ENCODE measurements around the gene KLK11.

KLK11 gene

DNA sequence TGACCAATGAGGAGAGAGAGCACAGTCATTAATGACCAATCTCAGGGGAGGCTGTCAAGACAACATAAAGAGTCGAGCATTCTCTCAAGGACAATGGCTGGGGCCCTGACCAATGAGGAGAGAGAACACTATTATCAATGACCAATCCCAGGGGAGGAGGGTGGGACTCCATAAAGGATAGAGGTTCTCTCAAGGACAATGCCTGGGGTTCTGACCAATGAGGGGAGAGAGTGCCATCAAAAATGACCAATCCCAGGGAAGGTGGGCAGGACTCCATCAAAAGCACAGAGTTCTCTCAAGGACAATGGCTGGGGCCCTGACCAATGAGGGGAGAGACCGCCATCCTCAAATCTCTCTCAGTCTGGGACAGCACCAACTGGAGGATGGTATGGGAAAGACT, 3.3 kb upstream of the KLK11 start:
- no peak for DNase-seq (ENCODE audit: low read depth, low spot score)
- no CpG with 5 or more reads among the region's 2 CpGs for WGBS (ENCODE audit: insufficient coverage, insufficient read length)

DNA sequence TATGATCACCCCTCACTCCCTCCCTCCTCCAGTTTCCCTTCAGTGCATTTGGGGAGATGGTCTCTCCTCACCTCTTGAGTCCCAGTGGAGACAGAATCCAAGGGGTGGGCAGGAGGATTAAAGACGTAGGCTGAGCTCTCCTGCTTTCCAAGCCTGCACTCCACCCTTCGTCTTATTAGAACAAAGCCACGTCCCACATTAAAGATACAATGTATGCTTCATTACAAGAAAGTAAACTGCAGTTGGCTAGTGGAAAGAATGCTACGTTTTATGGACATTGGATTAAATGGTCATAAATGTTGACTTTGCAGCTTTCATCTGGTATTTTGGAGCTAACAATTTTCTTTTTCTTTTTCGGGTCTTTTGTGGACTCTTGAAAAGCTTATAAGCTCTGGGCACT, 1.5 kb upstream of the KLK11 start:
- Histone ChIP-seq H3K27ac (ENCODE audit: low read length) (no peak overlapping the region), H3K27me3 (ENCODE audit: control insufficient read depth, insufficient read depth, low read length) (no peaks in the 10 kb centered on the region), H3K4me1 (ENCODE audit: control insufficient read depth, insufficient read depth, low read length) (peaks cover 2% of the 10 kb centered on the region; the same call in 1 of the 2 replicates), H3K9me3 (ENCODE audit: control insufficient read depth, insufficient read depth, low read length) (no peaks in the 10 kb centered on the region), H3K4me3 (ENCODE audit: low read length) (no peak overlapping the region), H3K36me3 (ENCODE audit: control insufficient read depth, insufficient read depth, low read length) (no peaks in the 10 kb centered on the region)
- WGBS (ENCODE audit: insufficient coverage, insufficient read length) = no CpG with 5 or more reads among the region's 5 CpGs
- DNase-seq (ENCODE audit: low read depth, low spot score) = no peak

More for the DNA sequence above, 3.3 kb upstream of the KLK11 start:
- Histone ChIP-seq H3K27ac (ENCODE audit: low read length) (no peak overlapping the region), H3K4me1 (ENCODE audit: control insufficient read depth, insufficient read depth, low read length) (peaks cover 2% of the 10 kb centered on the region; the same call in 1 of the 2 replicates), H3K36me3 (ENCODE audit: control insufficient read depth, insufficient read depth, low read length) (no peaks in the 10 kb centered on the region), H3K4me3 (ENCODE audit: low read length) (no peak overlapping the region), H3K27me3 (ENCODE audit: control insufficient read depth, insufficient read depth, low read length) (no peaks in the 10 kb centered on the region), H3K9me3 (ENCODE audit: control insufficient read depth, insufficient read depth, low read length) (no peaks in the 10 kb centered on the region)

DNA sequence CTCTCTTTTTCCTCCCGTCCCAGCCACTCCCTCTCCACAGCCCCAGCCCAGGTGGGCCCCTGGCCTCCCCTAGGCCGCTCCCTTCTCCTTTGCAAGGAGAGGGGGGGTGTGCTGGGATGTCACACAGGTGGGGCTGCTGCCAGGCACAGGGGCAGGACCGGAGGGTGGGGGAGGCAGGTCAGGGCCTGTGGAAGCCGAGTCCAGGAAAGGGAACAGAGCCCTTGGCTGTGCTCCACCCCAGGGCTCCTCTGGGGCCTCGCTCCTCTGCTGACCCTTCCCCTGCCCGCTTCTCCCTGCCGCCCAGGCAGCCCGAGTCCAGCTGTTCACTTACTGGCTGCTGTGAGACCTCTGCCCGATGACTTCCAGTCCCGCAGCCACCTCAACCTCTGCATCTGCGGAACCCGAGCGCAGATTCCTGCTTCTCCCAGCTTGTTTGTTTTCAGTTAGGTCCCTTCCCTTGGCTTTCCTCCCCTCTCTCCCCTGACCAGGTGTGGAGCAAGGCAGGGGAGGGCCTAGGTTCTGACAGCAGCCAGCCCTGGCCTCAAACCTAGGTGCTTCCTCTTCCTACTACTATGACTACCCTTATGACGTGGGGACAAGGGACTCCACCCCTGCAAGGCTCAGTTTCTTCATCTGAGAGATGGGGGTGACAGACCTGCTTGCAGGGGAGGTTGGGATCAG, 850 bp upstream of the KLK11 start:
- no peak for DNase-seq (ENCODE audit: low read depth, low spot score)
- no peaks in the 10 kb centered on the region for H3K36me3 ChIP-seq (ENCODE audit: control insufficient read depth, insufficient read depth, low read length)
- H3K27me3 ChIP-seq (ENCODE audit: control insufficient read depth, insufficient read depth, low read length) = no peaks in the 10 kb centered on the region
- no peak overlapping the region; the same call in 1 of the 2 replicates for H3K4me3 ChIP-seq (ENCODE audit: low read length)
- H3K4me1 ChIP-seq (ENCODE audit: control insufficient read depth, insufficient read depth, low read length) = peaks cover 2% of the 10 kb centered on the region; the same call in 1 of the 2 replicates
- no CpG with 5 or more reads among the region's 14 CpGs for WGBS (ENCODE audit: insufficient coverage, insufficient read length)
- H3K27ac ChIP-seq (ENCODE audit: low read length) = no peak overlapping the region
- H3K9me3 ChIP-seq (ENCODE audit: control insufficient read depth, insufficient read depth, low read length) = no peaks in the 10 kb centered on the region

DNA sequence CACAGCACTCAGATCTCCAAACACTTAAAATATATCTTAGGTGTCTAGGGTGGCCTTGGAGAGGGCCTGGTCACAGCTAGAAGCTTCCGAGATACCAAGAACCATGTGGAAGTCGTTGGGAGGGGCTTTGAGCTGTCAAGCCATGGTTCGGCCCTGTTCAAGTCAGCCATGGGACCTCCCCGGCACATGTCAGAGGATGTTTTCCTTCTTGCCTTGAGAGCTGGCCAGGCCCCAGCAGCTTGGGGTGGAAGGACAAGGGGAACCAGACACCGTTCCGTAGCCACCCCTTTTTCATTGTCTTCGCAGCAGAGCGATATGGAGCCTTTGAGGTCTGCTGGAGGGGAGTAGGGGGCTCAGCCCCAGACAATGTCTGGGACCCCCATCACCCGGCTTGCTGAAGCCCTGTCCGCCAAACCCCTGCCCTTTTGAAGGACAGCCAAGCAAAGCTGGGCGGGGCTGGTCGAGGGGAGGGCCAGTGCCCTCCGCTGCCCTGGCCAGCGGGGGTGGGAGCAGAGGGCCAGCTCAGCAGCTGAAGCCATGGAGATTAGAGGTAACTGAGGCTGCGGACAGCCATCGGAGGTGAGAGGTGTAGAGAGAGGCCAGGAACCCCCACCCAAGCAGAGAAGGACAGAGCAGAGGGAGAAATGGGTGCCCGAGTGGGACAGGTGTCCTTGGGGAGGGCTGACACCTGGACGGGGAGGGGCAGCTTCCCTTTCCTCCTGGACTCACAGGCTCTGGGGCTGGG, 435 bp downstream of the KLK11 start:
- Histone ChIP-seq H3K4me3 (ENCODE audit: low read length) (no peak overlapping the region), H3K27me3 (ENCODE audit: control insufficient read depth, insufficient read depth, low read length) (no peaks in the 10 kb centered on the region), H3K9me3 (ENCODE audit: control insufficient read depth, insufficient read depth, low read length) (no peaks in the 10 kb centered on the region), H3K4me1 (ENCODE audit: control insufficient read depth, insufficient read depth, low read length) (peaks cover 2% of the 10 kb centered on the region; the same call in 1 of the 2 replicates), H3K36me3 (ENCODE audit: control insufficient read depth, insufficient read depth, low read length) (no peaks in the 10 kb centered on the region), H3K27ac (ENCODE audit: low read length) (no peak overlapping the region)
- WGBS (ENCODE audit: insufficient coverage, insufficient read length) = no CpG with 5 or more reads among the region's 18 CpGs
- no peak for DNase-seq (ENCODE audit: low read depth, low spot score)

DNA sequence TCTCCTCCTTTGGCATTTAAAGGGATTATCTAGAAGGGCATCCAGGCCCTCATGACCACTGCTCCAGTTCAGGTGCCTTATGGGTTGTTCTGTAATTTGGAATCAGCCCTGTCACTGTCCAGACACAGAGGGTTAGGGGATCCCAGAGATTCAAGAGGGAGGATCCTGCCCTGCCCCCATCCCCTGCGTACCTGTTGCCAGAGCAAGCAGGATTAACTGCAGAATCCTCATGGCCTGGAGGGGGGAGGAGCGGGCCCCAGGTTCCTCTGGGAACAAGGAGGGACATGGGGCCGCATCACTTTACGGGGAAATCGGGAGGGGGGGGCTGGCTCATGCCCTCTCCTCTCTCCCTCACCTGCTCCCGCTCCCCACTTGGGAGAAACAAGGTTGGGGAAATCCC, 1.0 kb downstream of the KLK11 start:
- no peak for DNase-seq (ENCODE audit: low read depth, low spot score)
- peaks cover 2% of the 10 kb centered on the region; the same call in 1 of the 2 replicates for H3K4me1 ChIP-seq (ENCODE audit: control insufficient read depth, insufficient read depth, low read length)
- H3K27ac ChIP-seq (ENCODE audit: low read length) = no peak overlapping the region
- H3K36me3 ChIP-seq (ENCODE audit: control insufficient read depth, insufficient read depth, low read length) = no peaks in the 10 kb centered on the region
- H3K9me3 ChIP-seq (ENCODE audit: control insufficient read depth, insufficient read depth, low read length) = no peaks in the 10 kb centered on the region
- no peaks in the 10 kb centered on the region for H3K27me3 ChIP-seq (ENCODE audit: control insufficient read depth, insufficient read depth, low read length)
- no peak overlapping the region for H3K4me3 ChIP-seq (ENCODE audit: low read length)
- WGBS (ENCODE audit: insufficient coverage, insufficient read length) = no CpG with 5 or more reads among the region's 6 CpGs

DNA sequence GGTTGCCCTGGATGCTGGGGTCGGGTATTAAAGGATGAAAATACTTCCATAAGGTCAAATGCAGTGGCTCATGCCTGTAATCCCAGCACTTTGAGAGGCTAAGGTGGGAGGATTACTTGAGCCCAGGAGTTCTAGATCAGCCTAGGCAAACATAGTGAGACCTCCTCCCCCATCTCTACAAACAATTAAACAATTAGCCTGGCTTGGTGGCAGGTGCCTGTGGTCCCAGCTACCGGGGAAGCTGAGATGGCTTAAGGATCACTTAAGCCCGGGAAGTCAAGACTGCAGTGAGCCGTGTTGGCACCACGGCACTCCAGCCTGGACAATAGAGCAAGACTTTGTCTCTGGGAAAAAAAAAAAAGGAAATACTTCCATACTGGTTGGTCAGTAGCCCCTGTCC, 1.5 kb downstream of the KLK11 start:
- no peak for DNase-seq (ENCODE audit: low read depth, low spot score)
- Histone ChIP-seq H3K36me3 (ENCODE audit: control insufficient read depth, insufficient read depth, low read length) (no peaks in the 10 kb centered on the region), H3K4me3 (ENCODE audit: low read length) (no peak overlapping the region), H3K9me3 (ENCODE audit: control insufficient read depth, insufficient read depth, low read length) (no peaks in the 10 kb centered on the region), H3K27me3 (ENCODE audit: control insufficient read depth, insufficient read depth, low read length) (no peaks in the 10 kb centered on the region), H3K27ac (ENCODE audit: low read length) (no peak overlapping the region), H3K4me1 (ENCODE audit: control insufficient read depth, insufficient read depth, low read length) (peaks cover 2% of the 10 kb centered on the region; the same call in 1 of the 2 replicates)
- WGBS (ENCODE audit: insufficient coverage, insufficient read length) = no CpG with 5 or more reads among the region's 5 CpGs

DNA sequence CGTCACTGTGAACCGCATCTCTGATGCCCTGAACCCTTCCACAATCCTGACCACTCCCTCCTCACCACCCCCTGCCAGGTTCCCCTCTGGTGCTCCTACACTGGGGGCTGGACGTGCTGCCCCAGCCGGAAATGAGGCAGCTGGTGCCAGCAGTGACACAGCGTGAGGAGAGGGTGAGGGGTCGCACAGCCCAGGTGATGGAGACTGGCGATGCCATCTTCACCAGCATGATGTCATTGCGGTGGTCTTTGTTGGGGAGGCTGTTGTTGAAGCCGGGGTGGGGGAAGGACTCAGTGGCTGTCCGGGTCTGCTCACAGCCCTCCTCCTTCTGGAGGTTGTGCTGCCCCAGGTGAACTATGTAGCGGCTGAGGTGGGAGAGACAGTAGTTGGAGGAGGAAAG, 2.5 kb downstream of the KLK11 start:
- Histone ChIP-seq H3K36me3 (ENCODE audit: control insufficient read depth, insufficient read depth, low read length) (no peaks in the 10 kb centered on the region), H3K27ac (ENCODE audit: low read length) (no peak overlapping the region), H3K4me1 (ENCODE audit: control insufficient read depth, insufficient read depth, low read length) (peaks cover 2% of the 10 kb centered on the region; the same call in 1 of the 2 replicates), H3K27me3 (ENCODE audit: control insufficient read depth, insufficient read depth, low read length) (no peaks in the 10 kb centered on the region; the same call in 1 of the 2 replicates), H3K9me3 (ENCODE audit: control insufficient read depth, insufficient read depth, low read length) (no peaks in the 10 kb centered on the region), H3K4me3 (ENCODE audit: low read length) (no peak overlapping the region)
- 100% methylated on average over 1 of the region's 11 CpGs for WGBS (ENCODE audit: insufficient coverage, insufficient read length)
- DNase-seq (ENCODE audit: low read depth, low spot score) = no peak

DNA sequence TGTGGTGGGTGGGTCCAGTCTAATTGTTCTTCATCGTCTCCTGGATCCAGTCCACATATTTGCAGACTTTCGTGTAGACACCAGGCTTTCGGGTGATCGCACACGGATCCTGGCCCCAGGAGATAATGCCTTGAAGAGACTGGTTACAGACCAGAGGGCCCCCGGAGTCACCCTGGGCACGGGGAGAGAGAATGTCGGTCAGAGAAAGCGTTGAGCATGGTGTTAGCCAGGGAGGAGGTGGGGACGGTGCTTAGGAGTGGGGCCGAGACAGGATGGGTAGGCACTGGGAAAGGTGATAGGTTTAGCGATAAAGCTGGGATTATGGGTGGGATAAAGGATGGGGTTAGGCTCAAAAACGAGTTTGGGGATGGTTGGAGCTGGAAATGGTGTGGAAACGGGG, 3.9 kb downstream of the KLK11 start:
- WGBS (ENCODE audit: insufficient coverage, insufficient read length) = 100% methylated on average over 1 of the region's 14 CpGs
- no peaks in the 10 kb centered on the region; the same call in 1 of the 2 replicates for H3K27me3 ChIP-seq (ENCODE audit: control insufficient read depth, insufficient read depth, low read length)

DNA sequence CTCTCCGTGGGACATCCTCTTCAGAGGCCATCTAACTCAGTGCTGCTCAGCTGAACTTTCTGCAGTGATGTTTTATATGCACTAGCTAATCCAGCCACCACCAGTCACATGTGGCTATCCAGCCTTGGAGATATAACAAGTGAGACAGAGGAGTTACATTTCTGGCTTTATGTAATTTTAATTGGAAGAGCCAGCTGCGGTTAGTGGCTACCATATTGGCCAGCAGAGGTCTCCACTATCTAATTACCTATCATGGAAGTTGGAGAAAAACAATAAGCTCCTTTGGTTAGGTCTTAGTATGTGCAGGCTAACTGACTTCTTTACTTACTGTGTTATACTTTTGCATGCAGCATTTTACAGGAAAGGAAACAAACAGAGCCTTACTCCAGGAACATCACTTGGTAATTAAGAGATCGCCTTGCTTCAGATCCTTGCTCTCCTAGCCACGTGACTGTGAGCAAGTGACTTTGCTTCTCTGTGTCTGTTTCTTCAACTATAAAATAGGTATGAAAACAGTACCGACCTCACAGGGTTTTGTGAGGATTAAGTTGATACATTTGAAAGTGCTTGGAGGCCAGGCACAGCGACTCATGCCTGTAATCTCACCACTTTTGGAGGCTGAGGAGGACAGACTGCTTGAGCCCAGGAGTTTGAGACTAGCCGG, 5.3 kb downstream of the KLK11 start:
- Histone ChIP-seq H3K9me3 (ENCODE audit: control insufficient read depth, insufficient read depth, low read length) (no peaks in the 10 kb centered on the region), H3K36me3 (ENCODE audit: control insufficient read depth, insufficient read depth, low read length) (no peaks in the 10 kb centered on the region), H3K4me1 (ENCODE audit: control insufficient read depth, insufficient read depth, low read length) (peaks cover under 1% of the 10 kb centered on the region; the same call in 1 of the 2 replicates), H3K27ac (ENCODE audit: low read length) (no peak overlapping the region), H3K4me3 (ENCODE audit: low read length) (no peak overlapping the region), H3K27me3 (ENCODE audit: control insufficient read depth, insufficient read depth, low read length) (no peaks in the 10 kb centered on the region; the same call in 1 of the 2 replicates)
- DNase-seq (ENCODE audit: low read depth, low spot score) = no peak
- no CpG with 5 or more reads among the region's 7 CpGs for WGBS (ENCODE audit: insufficient coverage, insufficient read length)

More for the DNA sequence above, 3.9 kb downstream of the KLK11 start:
- no peak overlapping the region for H3K27ac ChIP-seq (ENCODE audit: low read length)
- H3K36me3 ChIP-seq (ENCODE audit: control insufficient read depth, insufficient read depth, low read length) = no peaks in the 10 kb centered on the region
- peaks cover 2% of the 10 kb centered on the region; the same call in 1 of the 2 replicates for H3K4me1 ChIP-seq (ENCODE audit: control insufficient read depth, insufficient read depth, low read length)
- DNase-seq (ENCODE audit: low read depth, low spot score) = no peak
- no peaks in the 10 kb centered on the region for H3K9me3 ChIP-seq (ENCODE audit: control insufficient read depth, insufficient read depth, low read length)
- H3K4me3 ChIP-seq (ENCODE audit: low read length) = no peak overlapping the region

DNA sequence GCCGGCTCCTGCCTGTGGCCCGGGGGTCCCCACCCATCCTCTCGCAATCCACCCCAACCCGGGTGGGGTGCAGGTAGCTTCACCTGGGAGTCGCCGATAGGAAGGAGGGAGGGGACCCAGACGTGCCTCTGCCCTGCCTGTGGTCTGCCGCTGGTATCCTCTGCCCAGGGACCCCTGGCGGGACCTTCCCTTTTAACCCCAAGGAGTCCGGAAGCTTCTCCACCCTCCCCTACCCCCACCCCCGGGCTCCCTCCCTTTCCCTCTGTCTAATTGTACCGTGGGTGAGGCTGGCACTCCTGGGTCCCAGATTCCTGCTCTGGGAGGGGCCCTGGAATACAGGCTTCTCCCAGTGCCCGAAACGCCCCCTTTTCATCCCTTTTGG, 6.9 kb downstream of the KLK11 start, which contains the start of gene KLK10:
KLK10 (minus strand) TSS at position 166 of the 382 bp plus-strand sequence. CDS start 579 bp downstream, outside the sequence.
- Histone ChIP-seq H3K36me3 (ENCODE audit: control insufficient read depth, insufficient read depth, low read length) (no peaks in the 10 kb centered on the region), H3K4me3 (ENCODE audit: low read length) (peak within 1 kb of the TSS; percentile 48), H3K27ac (ENCODE audit: low read length) (no peak within 1 kb of the TSS), H3K27me3 (ENCODE audit: control insufficient read depth, insufficient read depth, low read length) (no peaks in the 10 kb centered on the region; the same call in none of the 2 replicates), H3K9me3 (ENCODE audit: control insufficient read depth, insufficient read depth, low read length) (no peaks in the 10 kb centered on the region), H3K4me1 (ENCODE audit: control insufficient read depth, insufficient read depth, low read length) (no peaks in the 10 kb centered on the region; the same call in 1 of the 2 replicates)
- WGBS (ENCODE audit: insufficient coverage, insufficient read length) = no CpG with 5 or more reads among the region's 14 CpGs
- no peak for DNase-seq (ENCODE audit: low read depth, low spot score)

Data from iPS DF 6.9 (cell line).